Stimulated activated memory B cell treated with anti-CD40 and anti-IgM and Interleukin-4, amounts not matched to agents 10 μg/mL and 1 μg/mL and 100 μg/mL, for 72 hours (primary cell): Measurements from ENCODE around the gene ADAMTS20.

Experiments
- ATAC-seq: fragments of 150-1000 bp; cut with Tn5 transposase; 2 replicates; pipeline ENCODE4 v1.10.0; 2021
- H3K27ac Mint-ChIP-seq: one replicate; pipeline ENCODE4 v1.8.0; 2022; ENCODE audit warnings: mild to moderate bottlenecking, mixed read lengths
- H3K27me3 Mint-ChIP-seq: one replicate; pipeline ENCODE4 v1.8.0; 2022; ENCODE audit warnings: mixed read lengths
- H3K36me3 Mint-ChIP-seq: one replicate; pipeline ENCODE4 v1.8.0; 2022; ENCODE audit warnings: mixed read lengths
- H3K4me1 Mint-ChIP-seq: one replicate; pipeline ENCODE4 v1.8.0; 2022; ENCODE audit warnings: mixed read lengths
- H3K4me3 Mint-ChIP-seq: one replicate; pipeline ENCODE4 v1.8.0; 2022; ENCODE audit warnings: mild to moderate bottlenecking, moderate library complexity, mixed read lengths
- H3K9me3 Mint-ChIP-seq: one replicate; pipeline ENCODE4 v1.8.0; 2022; ENCODE audit warnings: mixed read lengths

The ADAMTS20 gene, protein sequence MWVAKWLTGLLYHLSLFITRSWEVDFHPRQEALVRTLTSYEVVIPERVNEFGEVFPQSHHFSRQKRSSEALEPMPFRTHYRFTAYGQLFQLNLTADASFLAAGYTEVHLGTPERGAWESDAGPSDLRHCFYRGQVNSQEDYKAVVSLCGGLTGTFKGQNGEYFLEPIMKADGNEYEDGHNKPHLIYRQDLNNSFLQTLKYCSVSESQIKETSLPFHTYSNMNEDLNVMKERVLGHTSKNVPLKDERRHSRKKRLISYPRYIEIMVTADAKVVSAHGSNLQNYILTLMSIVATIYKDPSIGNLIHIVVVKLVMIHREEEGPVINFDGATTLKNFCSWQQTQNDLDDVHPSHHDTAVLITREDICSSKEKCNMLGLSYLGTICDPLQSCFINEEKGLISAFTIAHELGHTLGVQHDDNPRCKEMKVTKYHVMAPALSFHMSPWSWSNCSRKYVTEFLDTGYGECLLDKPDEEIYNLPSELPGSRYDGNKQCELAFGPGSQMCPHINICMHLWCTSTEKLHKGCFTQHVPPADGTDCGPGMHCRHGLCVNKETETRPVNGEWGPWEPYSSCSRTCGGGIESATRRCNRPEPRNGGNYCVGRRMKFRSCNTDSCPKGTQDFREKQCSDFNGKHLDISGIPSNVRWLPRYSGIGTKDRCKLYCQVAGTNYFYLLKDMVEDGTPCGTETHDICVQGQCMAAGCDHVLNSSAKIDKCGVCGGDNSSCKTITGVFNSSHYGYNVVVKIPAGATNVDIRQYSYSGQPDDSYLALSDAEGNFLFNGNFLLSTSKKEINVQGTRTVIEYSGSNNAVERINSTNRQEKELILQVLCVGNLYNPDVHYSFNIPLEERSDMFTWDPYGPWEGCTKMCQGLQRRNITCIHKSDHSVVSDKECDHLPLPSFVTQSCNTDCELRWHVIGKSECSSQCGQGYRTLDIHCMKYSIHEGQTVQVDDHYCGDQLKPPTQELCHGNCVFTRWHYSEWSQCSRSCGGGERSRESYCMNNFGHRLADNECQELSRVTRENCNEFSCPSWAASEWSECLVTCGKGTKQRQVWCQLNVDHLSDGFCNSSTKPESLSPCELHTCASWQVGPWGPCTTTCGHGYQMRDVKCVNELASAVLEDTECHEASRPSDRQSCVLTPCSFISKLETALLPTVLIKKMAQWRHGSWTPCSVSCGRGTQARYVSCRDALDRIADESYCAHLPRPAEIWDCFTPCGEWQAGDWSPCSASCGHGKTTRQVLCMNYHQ (N-terminal part only)

DNA sequence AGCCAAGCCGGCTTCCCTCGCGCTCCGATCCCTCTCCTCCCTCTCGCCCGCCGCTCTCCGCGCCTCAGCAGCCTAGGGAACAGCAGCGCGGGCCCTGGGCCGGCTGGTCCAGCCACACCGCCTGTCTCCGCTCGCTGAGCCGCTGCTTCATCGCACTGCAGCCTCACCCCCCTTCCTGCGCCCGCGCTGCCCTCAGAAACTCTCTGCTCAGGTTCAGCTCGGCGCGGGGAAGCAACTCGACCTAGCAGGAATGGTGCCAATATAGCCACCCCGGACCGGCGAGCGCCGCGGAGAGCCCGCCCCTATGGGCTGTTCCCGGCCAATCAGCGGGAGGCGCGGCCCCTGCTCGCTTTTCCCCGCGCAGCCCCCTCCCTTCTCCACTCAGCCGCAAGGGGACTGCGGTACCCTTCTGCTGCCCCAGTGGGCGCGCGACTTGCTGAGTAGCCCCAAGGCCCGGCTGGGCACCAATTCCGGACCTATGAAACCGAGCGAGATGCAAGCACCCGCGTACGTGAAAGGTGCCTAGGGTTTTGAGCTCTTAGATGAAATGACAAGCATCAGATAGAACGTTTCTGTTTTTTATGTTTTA lies at the start of gene ADAMTS20:
Gene ADAMTS20 (minus strand): TSS at position 233 of the 589 bp plus-strand sequence. CDS start 282 bp downstream, outside the sequence.
- Mint-ChIP-seq H3K27me3 (peaks cover 28% of the 10 kb centered on the region), H3K9me3 (peaks cover 7% of the 10 kb centered on the region), H3K4me3 (no peak within 1 kb of the TSS), H3K4me1 (no peaks in the 10 kb centered on the region), H3K27ac (no peak within 1 kb of the TSS), H3K36me3 (no peaks in the 10 kb centered on the region)
- no peak for ATAC-seq

DNA sequence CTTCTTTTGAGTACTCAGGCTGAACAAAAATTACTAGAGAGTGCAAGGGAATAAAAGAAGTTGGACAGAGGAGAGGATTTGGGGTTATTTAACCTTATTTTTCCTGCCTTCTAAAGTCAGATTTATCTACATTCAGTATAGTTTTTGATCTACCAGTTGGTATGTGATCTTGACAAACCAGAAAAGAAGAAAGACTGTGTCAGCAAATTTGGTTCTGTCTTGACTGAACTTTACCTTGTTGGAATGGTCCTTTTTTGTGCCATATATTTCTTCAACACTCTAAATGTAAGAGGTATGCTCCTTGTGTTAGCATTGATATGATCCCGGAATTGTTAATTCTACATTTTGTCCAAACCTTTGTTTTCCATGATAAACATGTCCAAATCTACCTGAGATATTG lies 47.7 kb upstream of the ADAMTS20 start:
- Mint-ChIP-seq H3K4me1 (no peaks in the 10 kb centered on the region), H3K4me3 (no peak overlapping the region), H3K36me3 (no peaks in the 10 kb centered on the region), H3K27ac (no peak overlapping the region), H3K9me3 (no peaks in the 10 kb centered on the region), H3K27me3 (no peaks in the 10 kb centered on the region)
- no peak for ATAC-seq

DNA sequence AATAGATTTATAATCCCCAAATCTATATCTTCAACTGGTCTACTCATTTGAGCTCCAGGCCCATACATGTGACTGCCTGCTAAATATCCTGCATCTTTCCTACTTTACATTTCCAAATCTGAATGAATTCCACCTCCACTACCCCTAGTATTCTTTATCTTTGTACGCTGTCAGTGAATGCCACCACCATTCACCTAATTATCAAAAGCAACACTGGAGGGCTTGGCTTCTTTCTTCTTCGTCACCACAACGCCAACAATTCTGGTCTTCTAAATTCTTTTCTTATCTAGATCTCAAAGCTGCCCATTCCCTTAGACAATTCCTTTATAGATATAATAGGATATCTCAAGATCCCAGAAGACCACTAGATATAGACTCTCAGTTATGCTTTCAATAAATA lies 47.1 kb upstream of the ADAMTS20 start:
- H3K4me1 Mint-ChIP-seq, result no peaks in the 10 kb centered on the region
- no peaks in the 10 kb centered on the region for H3K27me3 Mint-ChIP-seq
- H3K9me3 Mint-ChIP-seq, result no peaks in the 10 kb centered on the region
- H3K4me3 Mint-ChIP-seq, result no peak overlapping the region
- ATAC-seq, result no peak
- H3K27ac Mint-ChIP-seq, result no peak overlapping the region
- no peaks in the 10 kb centered on the region for H3K36me3 Mint-ChIP-seq

DNA sequence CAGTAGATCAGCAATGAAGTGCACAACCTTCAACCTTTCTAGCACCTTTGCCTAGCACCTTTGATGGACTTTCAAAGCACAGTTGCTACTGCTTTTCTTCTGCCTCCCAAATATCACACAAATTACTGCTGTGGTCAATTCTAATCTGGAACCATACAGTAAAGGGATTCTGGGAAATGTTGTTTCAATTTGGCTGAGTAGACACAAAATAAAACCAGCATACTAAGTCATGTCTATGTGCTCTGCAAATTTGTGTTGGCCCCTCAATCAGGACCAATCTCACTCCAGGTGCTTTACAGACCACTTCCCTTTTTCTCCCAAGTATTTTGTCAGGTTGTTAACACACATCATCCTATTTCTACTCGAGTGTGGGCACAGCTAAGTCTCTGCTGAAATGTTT lies 38.3 kb upstream of the ADAMTS20 start:
- H3K9me3 Mint-ChIP-seq, result no peaks in the 10 kb centered on the region
- no peak for ATAC-seq
- H3K27me3 Mint-ChIP-seq, result no peaks in the 10 kb centered on the region
- no peak overlapping the region for H3K27ac Mint-ChIP-seq
- H3K36me3 Mint-ChIP-seq, result no peaks in the 10 kb centered on the region
- no peaks in the 10 kb centered on the region for H3K4me1 Mint-ChIP-seq
- H3K4me3 Mint-ChIP-seq, result no peak overlapping the region

DNA sequence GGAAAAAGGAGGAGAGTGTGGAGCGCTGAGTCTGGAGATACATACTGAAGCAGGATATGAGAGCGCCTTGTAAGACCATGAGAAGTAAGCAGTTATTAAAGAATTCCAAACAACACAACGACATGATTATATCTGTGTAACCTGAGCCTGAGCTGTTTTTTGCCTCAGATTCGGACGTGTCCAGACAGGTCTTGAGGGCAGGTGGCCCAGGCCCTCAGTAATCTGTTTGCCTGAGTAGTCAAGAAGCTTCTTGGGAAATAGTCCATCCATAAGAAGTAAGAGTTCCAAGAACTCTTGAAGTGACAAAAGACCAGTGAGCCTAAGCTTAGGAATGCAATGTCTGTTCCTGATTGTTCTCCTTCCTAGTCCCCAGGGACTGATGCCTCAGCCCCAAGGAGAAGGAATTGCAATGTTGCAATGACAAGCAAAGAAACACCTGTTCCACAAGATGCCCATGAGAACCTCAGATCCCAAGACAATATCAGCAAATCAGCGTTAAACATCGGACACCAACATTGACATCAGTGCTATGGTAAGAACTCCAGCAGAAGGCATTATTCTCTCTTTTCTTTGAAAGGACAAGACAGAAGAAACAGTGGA lies 34.7 kb upstream of the ADAMTS20 start:
- no peak overlapping the region for H3K27ac Mint-ChIP-seq
- peaks cover 5% of the 10 kb centered on the region for H3K9me3 Mint-ChIP-seq
- no peak overlapping the region for H3K4me3 Mint-ChIP-seq
- ATAC-seq, result no peak
- no peaks in the 10 kb centered on the region for H3K27me3 Mint-ChIP-seq
- H3K4me1 Mint-ChIP-seq, result no peaks in the 10 kb centered on the region
- no peaks in the 10 kb centered on the region for H3K36me3 Mint-ChIP-seq

DNA sequence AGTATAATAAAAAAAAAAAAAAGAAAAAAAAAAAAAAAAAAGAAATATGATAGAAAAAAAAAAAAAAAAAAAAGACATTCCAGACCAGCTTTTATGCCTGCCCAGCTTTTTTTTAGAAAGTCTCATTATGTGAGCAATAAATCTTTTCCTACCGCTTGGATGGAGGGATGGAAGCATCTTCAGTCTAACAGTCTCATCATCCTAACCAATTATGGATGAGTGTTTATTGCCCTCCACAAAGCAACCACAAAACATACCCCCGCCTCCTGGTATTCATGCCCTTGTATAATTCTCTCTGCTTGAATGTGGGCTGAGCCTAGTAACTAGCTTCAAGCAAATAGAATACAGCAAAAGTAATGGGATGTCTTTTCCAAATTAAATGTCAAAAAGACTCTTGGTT lies 33.7 kb upstream of the ADAMTS20 start:
- Mint-ChIP-seq H3K9me3 (peaks cover 5% of the 10 kb centered on the region), H3K36me3 (no peaks in the 10 kb centered on the region), H3K4me1 (no peaks in the 10 kb centered on the region), H3K27me3 (no peaks in the 10 kb centered on the region), H3K4me3 (no peak overlapping the region), H3K27ac (no peak overlapping the region)
- ATAC-seq, result no peak

DNA sequence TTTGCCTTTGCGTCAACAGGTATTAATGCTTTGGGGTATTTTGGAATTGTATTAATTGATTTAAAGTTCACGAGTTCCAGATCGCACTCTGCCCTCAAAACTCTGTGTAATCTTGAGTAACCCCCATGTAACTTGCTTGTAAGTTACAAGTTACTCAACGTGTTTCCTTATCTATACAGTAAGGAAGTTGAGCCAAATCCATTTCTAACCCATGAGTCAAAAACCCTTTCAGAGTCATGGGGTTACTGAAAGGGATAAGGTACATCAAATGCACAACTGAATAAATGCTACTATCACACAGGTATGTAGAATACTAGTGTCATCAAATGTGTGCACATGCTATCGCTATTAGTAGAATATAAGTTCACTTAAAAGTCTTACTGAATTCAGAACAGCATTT lies 28.6 kb upstream of the ADAMTS20 start:
- Mint-ChIP-seq H3K4me3 (no peak overlapping the region), H3K27me3 (no peaks in the 10 kb centered on the region), H3K36me3 (no peaks in the 10 kb centered on the region), H3K27ac (no peak overlapping the region), H3K4me1 (no peaks in the 10 kb centered on the region), H3K9me3 (peaks cover 5% of the 10 kb centered on the region)
- ATAC-seq, result no peak

DNA sequence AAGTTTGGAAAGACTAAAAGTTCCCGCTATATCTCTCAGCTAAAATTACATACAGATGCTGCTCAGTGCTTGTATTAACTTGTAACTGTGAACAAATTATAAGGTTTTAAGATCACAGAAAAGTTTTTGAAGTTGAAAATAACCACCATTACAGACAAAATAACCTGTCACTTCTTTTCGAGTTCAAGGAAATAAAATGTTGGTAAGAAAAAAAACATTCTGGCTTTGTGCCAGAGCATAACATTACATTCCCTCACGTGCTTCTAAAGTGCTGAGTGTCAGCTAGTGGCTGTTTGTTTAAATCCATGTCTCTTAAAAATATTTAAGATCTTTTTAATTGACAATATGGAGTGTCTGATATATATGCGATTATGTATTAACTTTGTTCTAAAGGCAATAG lies 27.2 kb upstream of the ADAMTS20 start:
- H3K4me1 Mint-ChIP-seq, result no peaks in the 10 kb centered on the region
- no peaks in the 10 kb centered on the region for H3K36me3 Mint-ChIP-seq
- no peak overlapping the region for H3K27ac Mint-ChIP-seq
- no peaks in the 10 kb centered on the region for H3K27me3 Mint-ChIP-seq
- peaks cover 5% of the 10 kb centered on the region for H3K9me3 Mint-ChIP-seq
- ATAC-seq, result no peak
- no peak overlapping the region for H3K4me3 Mint-ChIP-seq

DNA sequence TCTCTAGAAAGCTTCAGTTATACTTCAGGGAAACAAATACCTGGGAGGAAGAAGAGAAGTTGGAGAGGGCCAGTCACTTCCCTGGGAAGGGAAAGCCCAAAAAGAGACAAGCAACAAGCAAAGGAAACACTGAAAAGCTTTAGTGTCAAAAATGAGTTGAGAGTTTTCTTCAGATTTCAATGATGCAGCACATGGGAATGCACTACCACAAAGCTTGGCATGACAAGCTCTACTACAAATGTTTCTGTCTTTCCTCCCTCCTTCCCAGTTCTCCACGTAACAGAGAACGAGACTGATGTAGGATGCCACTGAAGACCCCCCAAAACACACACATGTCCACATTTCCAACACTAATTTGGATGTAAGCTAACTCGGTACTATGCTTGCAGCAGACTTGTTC lies 26.8 kb upstream of the ADAMTS20 start:
- Mint-ChIP-seq H3K27ac (no peak overlapping the region), H3K4me1 (no peaks in the 10 kb centered on the region), H3K9me3 (peaks cover 7% of the 10 kb centered on the region), H3K27me3 (no peaks in the 10 kb centered on the region), H3K36me3 (no peaks in the 10 kb centered on the region), H3K4me3 (no peak overlapping the region)
- no peak for ATAC-seq

DNA sequence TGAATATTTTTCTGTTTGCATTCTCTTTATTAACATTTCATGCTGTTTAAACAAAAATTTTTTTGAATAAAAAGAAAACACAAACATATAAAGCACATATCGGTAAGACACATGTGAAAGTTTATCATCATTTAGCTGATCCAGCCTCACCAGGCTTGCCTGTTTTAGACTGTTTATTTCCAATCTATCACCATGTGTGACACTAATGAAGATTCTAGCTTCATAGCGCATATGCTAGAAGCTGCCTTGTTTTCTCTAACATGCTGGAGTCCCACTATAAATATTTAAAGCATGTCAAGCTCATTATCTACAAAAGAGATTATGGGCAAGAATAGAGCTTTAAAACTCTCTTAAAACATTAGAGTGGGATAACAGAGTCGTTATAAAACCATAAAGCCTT lies 25.4 kb upstream of the ADAMTS20 start:
- no peaks in the 10 kb centered on the region for H3K36me3 Mint-ChIP-seq
- no peak overlapping the region for H3K4me3 Mint-ChIP-seq
- no peaks in the 10 kb centered on the region for H3K4me1 Mint-ChIP-seq
- H3K9me3 Mint-ChIP-seq, result peaks cover 7% of the 10 kb centered on the region
- H3K27ac Mint-ChIP-seq, result no peak overlapping the region
- H3K27me3 Mint-ChIP-seq, result no peaks in the 10 kb centered on the region
- ATAC-seq, result no peak

DNA sequence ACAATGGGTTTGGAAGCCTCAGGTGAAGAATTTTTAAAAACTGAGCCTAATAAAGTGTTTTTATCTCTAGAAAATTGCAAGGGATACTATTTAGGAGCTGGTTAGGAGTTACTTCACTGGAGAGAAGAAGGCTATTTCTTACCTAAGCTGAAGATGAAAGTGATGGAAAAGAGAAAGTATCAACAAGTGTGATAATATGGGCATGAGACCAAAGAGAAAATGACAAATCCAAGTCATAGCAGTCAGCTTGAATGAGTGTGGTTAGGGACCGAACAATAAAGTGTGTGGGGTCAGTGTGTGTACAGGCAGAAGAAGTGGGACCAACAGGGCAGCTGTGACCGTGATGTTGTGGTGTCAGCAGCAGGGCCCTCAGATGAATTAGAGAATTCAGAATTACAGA lies 24.2 kb upstream of the ADAMTS20 start:
- Mint-ChIP-seq H3K9me3 (peaks cover 2% of the 10 kb centered on the region), H3K27ac (no peak overlapping the region), H3K4me3 (no peak overlapping the region), H3K36me3 (no peaks in the 10 kb centered on the region), H3K4me1 (no peaks in the 10 kb centered on the region), H3K27me3 (no peaks in the 10 kb centered on the region)
- ATAC-seq, result no peak

DNA sequence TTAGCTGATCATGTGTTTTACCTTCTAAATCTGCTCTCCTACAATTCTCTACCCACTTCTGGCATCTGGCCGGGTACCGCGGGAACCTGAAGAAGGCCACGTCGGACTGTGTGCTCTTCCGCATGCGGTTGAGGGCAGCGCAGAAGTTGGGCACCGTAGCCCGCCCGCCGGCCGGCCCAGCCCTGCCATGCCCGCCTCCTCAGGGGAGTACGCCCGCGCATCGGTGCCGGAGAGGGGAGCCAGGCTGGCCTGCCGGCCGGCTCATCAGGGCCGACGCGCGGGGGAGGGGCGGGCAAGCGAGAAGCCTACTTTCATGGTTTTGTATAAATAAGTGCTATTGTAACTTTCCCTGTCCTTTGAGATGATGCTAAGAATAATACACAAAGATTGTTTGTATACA lies 19.9 kb upstream of the ADAMTS20 start:
- Mint-ChIP-seq H3K27me3 (no peaks in the 10 kb centered on the region), H3K4me3 (no peak overlapping the region), H3K36me3 (no peaks in the 10 kb centered on the region), H3K4me1 (no peaks in the 10 kb centered on the region), H3K27ac (no peak overlapping the region), H3K9me3 (peaks cover 2% of the 10 kb centered on the region)
- no peak for ATAC-seq

DNA sequence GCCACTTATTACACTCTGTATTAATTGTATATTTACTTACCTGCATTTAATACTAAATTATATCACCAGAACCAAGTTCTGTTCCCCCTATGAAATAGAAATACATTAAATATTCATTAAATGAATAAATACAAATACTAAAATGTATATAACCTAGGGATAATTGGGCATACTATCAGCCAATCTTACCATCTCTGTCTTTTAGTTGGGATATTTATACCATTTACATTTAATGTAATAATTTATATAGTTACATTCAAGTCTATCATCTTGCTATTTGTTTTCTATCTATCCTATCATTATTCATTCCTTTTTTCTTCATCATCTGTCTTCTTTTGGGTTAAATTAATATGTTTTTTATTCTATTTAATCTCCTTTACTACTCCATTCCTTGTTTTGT lies 4.1 kb upstream of the ADAMTS20 start:
- H3K36me3 Mint-ChIP-seq, result no peaks in the 10 kb centered on the region
- no peak for ATAC-seq
- peaks cover 17% of the 10 kb centered on the region for H3K9me3 Mint-ChIP-seq
- H3K4me1 Mint-ChIP-seq, result no peaks in the 10 kb centered on the region
- peaks cover 22% of the 10 kb centered on the region for H3K27me3 Mint-ChIP-seq
- no peak overlapping the region for H3K27ac Mint-ChIP-seq
- no peak overlapping the region for H3K4me3 Mint-ChIP-seq

DNA sequence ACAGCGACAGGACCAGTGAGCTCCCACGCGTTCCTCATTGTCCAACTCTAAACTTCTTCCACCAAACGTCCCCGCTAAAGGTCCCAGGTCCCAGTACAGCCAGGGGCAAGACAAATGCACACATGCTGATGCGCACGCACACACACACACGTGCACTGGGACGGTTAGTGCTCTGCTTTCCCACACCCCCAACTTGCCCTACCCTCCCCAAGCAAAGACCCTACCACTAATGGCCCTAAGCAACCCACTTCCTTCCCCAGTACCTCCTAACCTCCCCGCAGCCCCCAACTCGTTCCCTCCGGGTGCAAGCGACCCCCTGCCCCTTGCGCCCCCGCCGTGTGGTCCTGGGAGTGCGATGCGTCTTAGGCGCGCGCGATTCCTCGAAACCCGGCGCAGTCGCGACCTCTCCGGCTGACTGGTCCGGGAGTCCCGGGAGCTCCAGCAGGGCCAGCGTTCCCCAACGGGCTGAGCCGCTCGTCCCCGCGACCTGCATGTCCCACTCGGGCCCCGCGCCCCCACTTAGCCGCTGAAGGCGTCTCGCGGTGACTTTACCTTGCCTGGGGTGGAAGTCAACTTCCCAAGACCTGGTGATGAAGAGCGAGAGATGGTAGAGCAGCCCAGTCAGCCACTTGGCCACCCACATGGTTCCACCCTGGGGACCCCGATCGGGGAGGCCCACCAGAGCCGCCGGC lies 578 bp downstream of the ADAMTS20 start:
- H3K27me3 Mint-ChIP-seq, result peaks cover 28% of the 10 kb centered on the region
- no peak overlapping the region for H3K27ac Mint-ChIP-seq
- no peaks in the 10 kb centered on the region for H3K36me3 Mint-ChIP-seq
- H3K4me1 Mint-ChIP-seq, result no peaks in the 10 kb centered on the region
- no peak for ATAC-seq
- no peak overlapping the region for H3K4me3 Mint-ChIP-seq
- H3K9me3 Mint-ChIP-seq, result peaks cover 6% of the 10 kb centered on the region
